HCT116 (cell line): Measurements from ENCODE around the gene SBSN.

ENCODE experiments used
- CEBPB ChIP-seq: IDR thresholded peaks from 2 replicates; pipeline ENCODE4 v1.6.1; 2012; ENCODE audit warnings: low read depth
- EZH2 ChIP-seq: fragments of 200-600 bp; sonication (generic); IDR thresholded peaks from 2 replicates; pipeline ENCODE4 v1.6.1; 2017; ENCODE audit warnings: antibody characterized with exemption, mixed run types
- EZH2phosphoT487 ChIP-seq: fragments of 200-600 bp; IDR thresholded peaks from 2 replicates; pipeline ENCODE4 v1.6.1; 2018; ENCODE audit warnings: antibody characterized with exemption, borderline replicate concordance
- POLR2A ChIP-seq: IDR thresholded peaks from 2 replicates; pipeline ENCODE4 v1.7.0; 2011; ENCODE audit warnings: borderline replicate concordance; ENCODE audit not compliant: insufficient read depth, insufficient read length; ENCODE audit errors: extremely low read depth
- POLR2AphosphoS5 ChIP-seq: IDR thresholded peaks from 2 replicates; pipeline ENCODE4 v1.6.1; 2011; ENCODE audit warnings: mild to moderate bottlenecking, low read depth, low read length, moderate library complexity
- SRF ChIP-seq: IDR thresholded peaks from 2 replicates; pipeline ENCODE4 v1.6.1; 2012; ENCODE audit warnings: low read depth
- YY1 ChIP-seq: IDR thresholded peaks from 2 replicates; pipeline ENCODE4 v1.6.1; 2011; ENCODE audit warnings: low read length, low read depth, moderate library complexity, mild to moderate bottlenecking; ENCODE audit not compliant: insufficient replicate concordance; ENCODE audit errors: extremely low read depth
- TF ChIP-seq, protein P1 (sequence below), 3 experiments: fragments of 200-600 bp in 1 of 3; sonication (generic) in 1 of 3; IDR thresholded peaks in 2 of 3; conservative IDR thresholded peaks in 1 of 3; 2 replicates each; pipeline ENCODE4 v1.5.1; 2012 to 2017; ENCODE audit warnings: low read depth in 2 of 3, low read length in 2 of 3, antibody characterized with exemption in 1 of 3, borderline replicate concordance in 1 of 3, control low read depth in 1 of 3, mild to moderate bottlenecking in 1 of 3, mixed read lengths in 1 of 3, mixed run types in 1 of 3, moderate library complexity in 1 of 3; ENCODE audit not compliant: insufficient read depth in 1 of 3

- TF ChIP-seq EZH2 (no peak), EZH2phosphoT487 (no peak), SRF (no peak), YY1 (no peak), POLR2A (no peak), POLR2AphosphoS5 (no peak), CEBPB (no peak)
- TF ChIP-seq, protein P1, sequence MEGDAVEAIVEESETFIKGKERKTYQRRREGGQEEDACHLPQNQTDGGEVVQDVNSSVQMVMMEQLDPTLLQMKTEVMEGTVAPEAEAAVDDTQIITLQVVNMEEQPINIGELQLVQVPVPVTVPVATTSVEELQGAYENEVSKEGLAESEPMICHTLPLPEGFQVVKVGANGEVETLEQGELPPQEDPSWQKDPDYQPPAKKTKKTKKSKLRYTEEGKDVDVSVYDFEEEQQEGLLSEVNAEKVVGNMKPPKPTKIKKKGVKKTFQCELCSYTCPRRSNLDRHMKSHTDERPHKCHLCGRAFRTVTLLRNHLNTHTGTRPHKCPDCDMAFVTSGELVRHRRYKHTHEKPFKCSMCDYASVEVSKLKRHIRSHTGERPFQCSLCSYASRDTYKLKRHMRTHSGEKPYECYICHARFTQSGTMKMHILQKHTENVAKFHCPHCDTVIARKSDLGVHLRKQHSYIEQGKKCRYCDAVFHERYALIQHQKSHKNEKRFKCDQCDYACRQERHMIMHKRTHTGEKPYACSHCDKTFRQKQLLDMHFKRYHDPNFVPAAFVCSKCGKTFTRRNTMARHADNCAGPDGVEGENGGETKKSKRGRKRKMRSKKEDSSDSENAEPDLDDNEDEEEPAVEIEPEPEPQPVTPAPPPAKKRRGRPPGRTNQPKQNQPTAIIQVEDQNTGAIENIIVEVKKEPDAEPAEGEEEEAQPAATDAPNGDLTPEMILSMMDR (IDR thresholded peaks at IDR 0.05 in 2 of 3, conservative IDR thresholded peaks at IDR 0.05 in 1 of 3; ENCODE audit: borderline replicate concordance in 1 of 3, insufficient read depth in 1 of 3, low read depth in 2 of 3, low read length in 2 of 3) = no peak
Measured at GRCh38 chr19:35506011-35506410, 22.1 kb downstream of the SBSN start.
